Endothelial cell of umbilical vein (primary cell): ENCODE measurements around the gene ZNF470.

ENCODE experiments used
- EZH2 ChIP-seq: IDR thresholded peaks from 2 replicates; pipeline ENCODE4 v1.6.1; 2012; ENCODE audit warnings: borderline replicate concordance, low read depth, mild to moderate bottlenecking, moderate library complexity, low read length, inconsistent platforms; ENCODE audit not compliant: severe bottlenecking
- FOS ChIP-seq: IDR thresholded peaks from 2 replicates; pipeline ENCODE4 v1.6.1; 2011; ENCODE audit warnings: mild to moderate bottlenecking, low read length, moderate library complexity, borderline replicate concordance; ENCODE audit not compliant: insufficient read depth
- JUN ChIP-seq: IDR thresholded peaks from 2 replicates; pipeline ENCODE4 v1.6.1; 2011; ENCODE audit warnings: borderline replicate concordance, low read depth; ENCODE audit not compliant: insufficient read length, insufficient read depth
- MYC ChIP-seq: IDR thresholded peaks from one replicate; pipeline ENCODE4 v1.6.1; 2011; ENCODE audit warnings: mild to moderate bottlenecking, low read depth, low read length
- POLR2A ChIP-seq: IDR thresholded peaks from 2 replicates; pipeline ENCODE4 v1.6.1; 2012; ENCODE audit warnings: low read depth, mild to moderate bottlenecking, control low read depth, low read length
- POLR2AphosphoS5 ChIP-seq: IDR thresholded peaks from 2 replicates; pipeline ENCODE4 v1.6.1; 2012; ENCODE audit warnings: low read depth, mild to moderate bottlenecking, control low read depth, low read length, moderate library complexity; ENCODE audit not compliant: insufficient read depth
- TF ChIP-seq, protein P1 (sequence below), 2 donors: IDR thresholded peaks; 1 replicate in 1 of 2; 2 replicates in 1 of 2; pipeline ENCODE4 v1.5.1; 2011; ENCODE audit warnings: low read length in 2 of 2, mild to moderate bottlenecking in 2 of 2, moderate library complexity in 2 of 2, control low read depth in 1 of 2, inconsistent platforms in 1 of 2, low read depth in 1 of 2; ENCODE audit not compliant: insufficient read depth in 1 of 2; ENCODE audit errors: extremely low read depth in 1 of 2
- TF ChIP-seq, protein P2 (sequence below): IDR thresholded peaks from 2 replicates; pipeline ENCODE4 v1.6.1; 2011; ENCODE audit not compliant: insufficient read depth, insufficient read length

DNA sequence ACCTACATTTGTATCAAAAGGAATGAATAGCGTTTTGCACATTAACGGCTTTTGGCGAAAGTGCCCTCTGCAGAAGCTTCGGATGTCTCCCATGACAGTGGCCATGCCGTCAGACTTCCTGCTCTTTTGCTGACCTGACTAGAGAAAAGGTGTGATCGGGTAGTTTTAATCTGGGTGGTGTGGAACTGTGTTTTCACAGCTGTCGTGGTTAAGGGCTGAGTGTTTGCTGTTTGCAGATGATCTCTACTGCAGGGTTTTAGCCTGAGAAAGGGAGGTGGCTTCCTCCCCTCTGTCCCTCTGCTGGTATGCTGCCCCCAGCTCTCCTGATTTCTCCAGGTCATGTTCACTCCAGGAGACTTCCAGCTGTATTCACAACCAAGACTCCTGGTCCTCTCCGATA is 50.3 kb downstream of the ZNF470 start:
- TF ChIP-seq POLR2AphosphoS5, result no peak
- TF ChIP-seq, protein P1, sequence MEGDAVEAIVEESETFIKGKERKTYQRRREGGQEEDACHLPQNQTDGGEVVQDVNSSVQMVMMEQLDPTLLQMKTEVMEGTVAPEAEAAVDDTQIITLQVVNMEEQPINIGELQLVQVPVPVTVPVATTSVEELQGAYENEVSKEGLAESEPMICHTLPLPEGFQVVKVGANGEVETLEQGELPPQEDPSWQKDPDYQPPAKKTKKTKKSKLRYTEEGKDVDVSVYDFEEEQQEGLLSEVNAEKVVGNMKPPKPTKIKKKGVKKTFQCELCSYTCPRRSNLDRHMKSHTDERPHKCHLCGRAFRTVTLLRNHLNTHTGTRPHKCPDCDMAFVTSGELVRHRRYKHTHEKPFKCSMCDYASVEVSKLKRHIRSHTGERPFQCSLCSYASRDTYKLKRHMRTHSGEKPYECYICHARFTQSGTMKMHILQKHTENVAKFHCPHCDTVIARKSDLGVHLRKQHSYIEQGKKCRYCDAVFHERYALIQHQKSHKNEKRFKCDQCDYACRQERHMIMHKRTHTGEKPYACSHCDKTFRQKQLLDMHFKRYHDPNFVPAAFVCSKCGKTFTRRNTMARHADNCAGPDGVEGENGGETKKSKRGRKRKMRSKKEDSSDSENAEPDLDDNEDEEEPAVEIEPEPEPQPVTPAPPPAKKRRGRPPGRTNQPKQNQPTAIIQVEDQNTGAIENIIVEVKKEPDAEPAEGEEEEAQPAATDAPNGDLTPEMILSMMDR (IDR thresholded peaks at IDR 0.05; ENCODE audit: extremely low read depth in 1 of 2, insufficient read depth in 1 of 2, low read depth in 1 of 2, low read length in 2 of 2), result no peak
- no peak for TF ChIP-seq EZH2
- TF ChIP-seq MYC, result no peak
- TF ChIP-seq, protein P2, sequence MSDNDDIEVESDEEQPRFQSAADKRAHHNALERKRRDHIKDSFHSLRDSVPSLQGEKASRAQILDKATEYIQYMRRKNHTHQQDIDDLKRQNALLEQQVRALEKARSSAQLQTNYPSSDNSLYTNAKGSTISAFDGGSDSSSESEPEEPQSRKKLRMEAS, result no peak
- no peak for TF ChIP-seq JUN
- TF ChIP-seq POLR2A, result no peak
- no peak for TF ChIP-seq FOS
